Embryonic facial prominence (tissue), 1 donor: ENCODE results near the gene TLE2.

ENCODE experiments used
- DNase-seq: peaks from one replicate; pipeline ENCODE4 v3.0.0-alpha.2; 2016; ENCODE audit errors: extremely low spot score

Gene TLE2

DNA sequence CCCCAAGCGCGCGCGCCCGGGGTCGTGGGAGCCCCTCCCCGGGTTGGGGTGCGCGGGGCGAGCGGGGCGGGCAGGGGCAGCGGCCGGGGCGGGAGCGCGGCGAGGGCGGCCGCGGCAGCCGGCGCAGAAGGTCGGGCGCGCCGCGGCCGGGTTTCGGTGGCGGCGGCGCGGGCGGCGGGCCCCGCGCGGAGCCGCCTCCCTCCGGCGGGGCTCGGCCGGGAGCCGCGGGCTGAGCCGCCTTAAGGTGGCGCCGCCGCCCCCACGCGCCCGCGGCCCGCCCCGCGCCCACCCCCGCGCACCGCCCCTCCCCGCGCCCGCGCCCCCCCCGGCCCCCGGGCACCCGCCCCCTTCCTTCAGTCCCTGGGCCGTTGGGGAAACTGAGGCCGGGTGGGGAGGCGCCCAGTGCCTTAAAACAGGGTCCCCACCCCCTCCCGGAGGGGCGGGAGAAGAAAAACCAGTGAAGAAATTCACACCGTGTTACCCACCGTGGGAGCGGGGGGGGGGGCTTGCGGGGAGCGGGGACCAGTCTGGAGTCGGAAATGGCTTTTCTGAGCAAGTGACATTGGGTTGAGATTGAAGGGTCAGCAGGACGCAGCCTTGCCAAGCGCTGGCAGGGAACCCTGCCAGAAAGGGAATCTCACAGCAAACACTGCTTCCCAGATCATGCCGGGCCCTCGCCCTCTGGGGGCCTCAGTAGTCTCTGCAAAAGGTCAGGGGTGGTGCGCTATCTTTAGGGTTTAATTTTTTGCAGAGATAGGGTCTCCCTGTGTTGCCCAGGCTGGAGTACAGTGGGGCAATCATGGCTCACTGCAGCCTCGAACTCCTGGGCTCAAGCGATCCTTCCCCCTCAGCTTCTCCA, at the start of gene TLE2:
Gene TLE2 (minus strand): TSS at position 216 of the 859 bp plus-strand sequence. CDS start 376 bp downstream, outside the sequence.
- no peak for DNase-seq

DNA sequence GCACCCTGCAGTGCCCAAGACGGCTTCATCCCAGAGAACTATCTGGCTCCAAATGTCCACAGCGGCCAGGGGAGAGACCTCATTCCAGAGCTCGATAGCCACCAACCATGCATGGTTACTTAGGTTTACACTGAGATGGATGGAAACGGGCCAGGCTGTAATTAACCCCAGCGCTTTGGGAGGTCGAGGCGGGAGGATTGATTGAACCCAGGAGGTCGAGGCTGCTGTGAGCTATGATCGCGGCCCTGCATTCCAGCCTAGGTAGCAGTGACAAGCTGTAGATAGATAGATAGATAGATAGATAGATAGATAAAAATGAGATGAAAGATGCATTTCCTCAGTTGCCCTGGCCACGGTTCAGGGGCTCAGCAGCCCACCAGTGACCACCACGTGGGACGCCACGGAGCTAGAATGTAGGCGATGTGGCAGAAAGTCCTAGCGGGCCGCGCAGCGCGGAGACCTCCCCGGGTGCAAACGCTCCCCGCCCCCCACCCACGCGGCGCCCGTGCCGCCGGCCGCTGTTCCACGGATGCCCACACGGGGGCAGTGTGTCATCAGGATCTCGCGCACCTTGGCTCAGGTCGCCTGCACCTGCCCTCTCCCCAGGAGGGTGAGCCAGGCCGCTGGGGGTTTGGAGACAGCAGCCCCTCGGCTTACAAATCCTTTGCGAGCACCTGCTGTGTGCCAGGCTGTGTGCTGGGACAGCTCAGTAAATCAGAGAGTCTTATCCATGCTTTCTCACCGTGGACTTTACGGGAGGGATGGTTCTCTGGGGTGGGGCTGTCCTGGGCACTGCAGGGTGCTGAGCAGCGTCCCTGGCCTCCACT, 46.7 kb upstream of the TLE2 start:
- DNase-seq = no peak

DNA sequence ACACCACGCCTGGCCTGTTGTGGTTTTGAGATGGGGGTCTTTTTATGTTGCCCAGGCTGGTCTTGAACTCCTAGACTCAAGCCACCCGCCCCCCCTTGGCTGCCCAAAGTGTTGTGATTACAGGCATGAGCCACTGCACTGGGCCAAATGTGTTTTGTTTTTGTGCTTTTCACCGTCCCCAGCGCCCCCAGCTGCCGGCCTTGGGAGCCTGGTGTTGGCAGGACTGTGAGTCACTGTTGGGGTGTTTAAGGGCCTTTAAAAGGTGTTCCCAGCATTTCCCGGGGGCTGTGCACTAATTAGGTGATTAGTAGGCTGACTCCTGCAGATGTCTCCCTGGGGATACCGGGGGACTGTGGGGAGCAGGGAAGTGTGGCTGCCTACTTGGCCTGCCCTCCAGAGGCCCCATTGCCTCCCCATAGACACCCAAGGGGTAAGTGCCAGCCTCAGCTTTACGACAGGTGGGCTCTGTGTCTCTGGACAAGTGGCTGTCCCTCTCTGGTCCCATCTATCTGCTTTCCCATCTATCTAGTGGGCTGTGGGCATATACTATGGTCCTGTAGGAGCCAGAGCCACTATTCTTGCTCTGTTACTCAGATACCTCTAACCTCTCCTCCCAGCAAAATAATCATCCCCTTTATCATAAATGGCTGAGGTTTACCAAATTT, 45.0 kb upstream of the TLE2 start:
- DNase-seq = no peak

DNA sequence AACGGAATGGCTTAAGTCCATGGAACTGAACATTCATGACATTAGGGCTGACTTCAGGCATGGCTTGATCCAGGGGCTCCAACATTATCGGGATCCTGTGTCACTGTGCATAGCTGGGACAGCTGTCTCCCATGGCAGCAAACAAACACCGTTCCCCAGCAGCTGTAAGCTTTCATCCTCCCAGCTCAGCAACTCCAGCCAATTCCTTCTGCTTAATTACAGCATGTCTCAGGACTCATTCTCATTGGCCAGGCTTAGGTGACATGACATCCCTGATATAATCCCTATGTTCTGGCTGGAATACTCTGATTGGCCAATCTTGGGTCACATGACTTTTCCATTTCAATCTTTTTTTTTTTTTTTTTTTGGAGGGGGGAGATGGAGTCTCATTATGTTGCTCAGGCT, 44.1 kb upstream of the TLE2 start:
- no peak for DNase-seq

DNA sequence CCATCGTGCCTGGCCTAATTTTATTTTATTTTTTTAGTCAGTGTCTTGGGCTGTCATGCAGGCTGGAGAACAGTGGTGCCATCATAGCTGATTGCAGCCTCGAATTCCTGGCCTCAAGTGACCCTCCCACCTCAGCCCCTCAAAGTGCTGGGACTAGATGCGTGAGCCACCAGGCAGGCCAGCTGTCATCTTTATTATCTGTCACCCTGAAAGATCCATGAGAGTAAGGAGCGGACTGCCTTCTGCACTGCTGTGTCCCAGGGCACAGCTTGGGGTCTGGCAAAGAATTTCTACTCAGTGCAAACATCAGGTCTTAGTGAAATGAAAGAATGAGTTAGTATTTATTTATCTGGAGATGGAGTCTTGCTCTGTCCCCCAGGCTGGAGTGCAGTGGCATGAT, 42.7 kb upstream of the TLE2 start:
- no peak for DNase-seq

DNA sequence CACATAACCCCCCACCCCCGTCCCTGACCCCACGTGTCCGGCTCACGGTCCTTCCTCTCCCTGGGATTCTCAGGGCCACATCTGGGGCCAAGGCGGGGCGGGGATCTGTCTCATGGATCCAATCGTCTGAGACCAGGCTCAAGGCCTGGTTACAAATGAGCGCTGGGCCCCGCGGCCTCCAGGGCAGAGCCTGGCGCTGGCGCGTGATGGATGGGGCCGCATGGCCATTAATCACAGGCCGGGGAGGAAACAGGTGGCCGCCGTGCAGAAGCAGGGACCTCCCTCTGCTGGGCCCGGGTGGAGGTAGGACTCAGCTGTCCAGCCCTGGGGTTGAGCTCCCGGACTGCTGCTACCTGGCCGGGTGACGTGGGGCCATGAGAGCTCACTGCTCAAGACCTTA, 39.0 kb upstream of the TLE2 start:
- no peak for DNase-seq

DNA sequence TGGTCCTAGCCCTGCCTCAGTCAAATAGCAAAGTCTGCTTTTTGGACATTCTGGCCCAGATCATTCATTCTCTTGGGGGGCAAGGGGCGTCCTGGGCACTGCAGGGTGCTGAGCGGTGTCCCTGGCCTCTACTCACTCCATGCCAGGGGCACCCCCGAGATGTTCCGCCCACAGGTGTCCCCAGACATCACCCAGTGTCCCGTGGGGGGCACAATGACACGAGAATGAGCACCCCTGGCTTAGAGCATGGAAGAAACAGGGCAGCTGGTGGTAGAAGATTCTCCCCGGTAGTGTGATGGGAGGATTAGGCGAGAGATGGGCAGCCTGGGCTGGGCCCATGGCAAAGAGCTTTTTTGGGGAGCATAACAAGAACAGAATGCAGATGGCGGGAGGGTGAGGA, 38.5 kb upstream of the TLE2 start:
- DNase-seq = no peak

DNA sequence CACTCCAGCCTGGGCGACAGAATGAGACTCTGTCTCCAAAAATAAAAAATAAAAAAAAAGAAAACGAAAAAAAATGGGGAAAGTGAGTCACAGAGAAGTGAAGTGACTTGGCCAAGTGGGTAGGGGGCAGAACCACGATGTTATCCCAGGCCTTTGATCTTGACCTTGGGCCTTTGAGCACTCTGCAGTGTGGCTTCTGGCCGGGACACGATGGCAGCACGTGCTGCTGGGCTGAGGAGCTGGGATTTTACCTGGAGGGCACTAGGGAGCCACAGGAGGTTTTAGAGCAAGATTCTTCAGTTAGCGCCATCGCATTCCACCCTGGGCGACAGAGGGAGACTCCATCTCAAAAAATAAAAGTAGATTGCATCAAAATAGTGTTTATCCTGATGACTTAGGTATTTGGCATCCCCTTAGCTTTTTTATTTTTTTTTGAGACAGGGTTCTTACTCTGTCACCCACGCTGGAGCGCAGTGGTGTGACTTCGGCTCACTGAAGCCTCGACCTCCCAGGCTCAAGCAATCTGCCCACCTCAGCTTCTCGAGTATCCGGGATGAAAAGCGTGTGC, 37.5 kb upstream of the TLE2 start:
- no peak for DNase-seq

DNA sequence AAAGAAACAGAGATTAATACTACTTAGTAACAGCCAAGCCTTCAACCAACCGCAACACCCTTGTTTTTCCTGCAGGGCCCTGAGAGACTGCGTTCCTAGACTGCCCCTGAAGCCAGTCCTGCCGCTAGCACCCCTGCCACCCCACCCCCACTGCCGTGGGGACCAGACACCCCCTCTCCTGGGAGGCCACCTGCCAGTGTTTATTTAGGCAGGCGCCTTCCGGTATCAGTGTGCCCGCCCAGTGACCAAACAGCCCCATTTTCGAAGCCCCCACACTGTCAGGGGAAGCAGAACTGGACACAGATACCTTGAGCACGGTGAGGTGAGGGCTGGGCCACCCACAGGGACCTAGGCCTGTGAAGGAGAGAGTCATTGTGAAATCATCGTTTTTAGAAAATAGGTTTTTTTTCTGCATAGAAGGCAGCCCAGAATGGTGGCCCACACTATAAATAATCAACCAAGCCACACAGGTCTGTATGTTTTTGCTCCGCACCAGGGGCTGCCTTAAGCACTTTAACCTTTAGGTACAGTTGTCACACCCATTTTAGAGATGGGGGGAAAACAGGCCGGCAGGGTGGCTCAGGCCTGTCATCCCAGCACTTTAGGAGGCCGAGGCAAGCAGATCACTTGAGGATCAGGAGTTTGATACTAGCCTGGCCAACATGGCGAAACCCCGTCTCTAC, 36.7 kb upstream of the TLE2 start:
- DNase-seq = no peak

DNA sequence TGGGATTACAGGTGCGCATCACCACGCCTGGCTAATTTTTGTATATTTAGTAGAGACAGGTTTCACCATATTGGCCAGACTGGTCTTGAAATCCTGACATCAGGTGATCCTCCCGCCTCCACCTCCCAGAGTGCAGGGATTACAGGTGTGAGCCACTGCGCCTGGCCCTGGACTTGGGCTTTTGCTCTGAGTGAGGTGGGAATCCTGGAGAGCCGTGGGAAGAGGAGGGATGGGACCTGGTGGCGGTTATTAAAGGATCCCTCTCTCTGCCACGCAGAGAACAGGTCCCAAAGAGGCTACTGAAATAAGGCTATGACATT, 34.9 kb upstream of the TLE2 start:
- DNase-seq = no peak

DNA sequence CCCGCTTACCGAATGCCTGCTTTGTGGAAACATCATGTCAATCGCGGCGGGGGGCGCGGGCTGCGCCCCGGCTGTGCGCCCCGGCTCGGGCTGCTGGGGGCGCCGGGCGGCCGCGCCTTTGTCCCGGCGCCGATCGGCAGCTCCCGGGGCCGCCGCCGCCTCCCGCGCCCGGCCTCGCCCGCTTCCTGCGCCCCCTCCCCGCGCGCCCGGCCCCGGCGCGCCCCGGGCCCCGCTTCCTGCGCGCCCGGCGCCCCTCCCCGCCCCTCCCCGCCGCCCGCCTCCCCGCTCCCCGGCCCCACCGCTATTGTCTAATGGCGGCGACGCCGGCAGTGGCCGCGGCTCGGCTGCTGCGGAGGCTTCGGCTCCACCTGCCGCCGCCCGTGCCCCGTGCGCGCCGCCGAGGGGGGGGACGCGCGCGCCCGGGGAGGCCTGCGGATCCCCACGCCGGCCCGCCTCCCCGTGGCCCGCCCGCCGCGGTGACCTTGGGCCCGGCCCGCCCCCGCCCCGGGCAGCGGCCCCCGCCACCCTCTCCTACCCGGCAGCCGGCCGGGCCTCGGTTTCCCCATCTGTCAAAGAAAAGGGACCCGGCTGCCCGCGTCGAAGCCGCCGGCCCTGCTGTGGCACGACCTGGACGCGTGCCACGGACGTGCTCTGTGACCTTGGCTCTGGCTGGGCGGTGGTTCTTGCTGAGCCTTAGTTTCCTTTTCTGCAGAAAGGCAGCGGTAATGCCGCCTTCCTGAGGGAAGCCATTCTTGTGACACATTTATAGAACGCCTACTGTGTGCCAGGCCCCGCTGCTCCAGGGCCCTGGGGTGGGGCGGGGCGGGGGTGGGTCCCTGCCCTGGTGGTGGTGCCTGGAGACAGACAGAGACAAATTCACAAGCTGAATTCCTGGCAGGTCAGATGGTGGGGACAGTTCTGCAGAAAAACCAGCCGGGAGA, 33.4 kb upstream of the TLE2 start, which contains the start of gene TLE5:
Gene TLE5 (minus strand): TSS at position 331 of the 941 bp plus-strand sequence. CDS start 295 bp downstream, at position 36.
- peak; percentile 29 for DNase-seq

DNA sequence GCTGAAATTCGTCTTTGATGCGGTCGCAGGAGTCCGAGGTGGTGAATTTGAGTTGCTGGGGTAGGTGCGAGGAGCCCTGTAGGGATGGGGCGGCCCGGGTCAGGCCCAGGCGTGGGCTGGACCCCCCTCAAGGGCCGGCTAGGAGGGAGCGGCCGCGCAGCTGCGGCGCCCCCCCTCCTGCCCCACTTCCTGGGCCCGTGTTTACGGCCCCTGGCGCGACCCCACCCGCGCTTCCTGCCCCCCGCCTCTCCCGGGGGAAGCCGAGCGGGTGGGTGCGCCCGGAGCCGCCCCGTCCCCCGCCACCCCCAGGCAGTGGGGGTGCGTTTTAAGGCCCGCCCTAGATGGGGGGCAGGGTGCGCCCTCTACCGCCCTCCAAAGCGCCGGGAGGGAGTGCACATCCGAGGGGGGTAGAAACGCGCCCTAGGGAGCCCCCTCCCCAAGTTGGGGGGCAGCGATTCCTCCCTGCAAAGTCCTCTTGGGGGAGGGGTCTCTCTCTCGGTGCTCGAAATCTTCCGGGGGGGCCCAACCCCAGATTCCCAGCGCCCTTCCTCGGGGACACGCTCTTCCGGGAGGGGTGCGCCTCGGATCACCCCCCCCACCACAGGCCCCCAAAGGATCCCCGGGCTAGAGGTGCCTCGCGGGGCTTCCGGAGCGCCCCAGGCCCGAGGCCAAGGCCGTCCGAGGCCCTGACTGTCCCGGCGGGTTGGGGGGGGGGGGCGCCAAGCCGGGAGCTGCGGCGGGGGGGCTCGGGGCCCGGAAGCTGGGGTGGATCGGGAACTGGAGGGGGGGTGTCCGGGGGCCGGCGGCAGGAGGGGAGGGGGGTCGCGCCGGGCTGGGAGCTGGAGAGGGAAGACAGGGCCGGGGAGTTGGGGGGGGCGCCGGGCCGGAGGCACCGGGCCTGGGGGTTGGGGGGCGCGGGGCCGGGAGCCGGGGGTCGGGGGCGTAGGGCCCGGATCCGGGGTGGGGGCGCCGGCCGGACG, 32.4 kb upstream of the TLE2 start:
- no peak for DNase-seq

DNA sequence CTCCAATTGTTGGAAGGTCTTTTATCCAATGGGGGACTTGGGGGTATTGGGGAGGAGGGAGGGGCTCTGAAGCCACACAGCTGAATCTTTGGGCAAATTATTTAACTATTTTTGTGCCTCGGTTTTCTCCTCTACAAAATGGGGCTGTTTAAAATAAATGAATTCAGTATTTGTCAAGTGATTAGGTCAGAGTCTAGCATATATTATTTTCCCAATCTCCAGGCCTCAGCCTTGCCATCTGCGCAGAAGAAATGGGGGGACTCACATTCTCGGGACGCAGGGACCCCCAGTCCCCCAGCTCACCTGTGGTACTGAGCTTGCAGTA, 31.7 kb upstream of the TLE2 start:
- DNase-seq = no peak

DNA sequence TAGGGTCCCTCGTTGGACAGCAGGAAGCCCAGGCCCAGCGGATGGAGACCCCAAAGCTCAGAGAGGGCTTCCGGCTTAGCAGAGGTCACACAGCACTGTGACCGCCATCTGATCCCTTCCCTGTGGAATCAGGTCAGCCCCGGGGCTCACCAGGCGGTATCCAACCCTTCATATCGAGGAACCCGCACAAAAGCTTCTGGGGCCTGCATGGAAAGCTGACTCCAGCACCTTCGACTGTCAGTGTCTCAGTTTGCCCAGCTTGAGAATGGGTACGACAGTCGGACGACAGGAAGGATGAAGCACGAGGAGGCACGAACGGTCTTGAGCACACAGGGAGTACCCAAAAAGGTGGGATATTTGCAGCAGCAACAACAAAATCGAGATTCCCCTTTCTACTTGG, 30.6 kb upstream of the TLE2 start:
- DNase-seq = no peak

DNA sequence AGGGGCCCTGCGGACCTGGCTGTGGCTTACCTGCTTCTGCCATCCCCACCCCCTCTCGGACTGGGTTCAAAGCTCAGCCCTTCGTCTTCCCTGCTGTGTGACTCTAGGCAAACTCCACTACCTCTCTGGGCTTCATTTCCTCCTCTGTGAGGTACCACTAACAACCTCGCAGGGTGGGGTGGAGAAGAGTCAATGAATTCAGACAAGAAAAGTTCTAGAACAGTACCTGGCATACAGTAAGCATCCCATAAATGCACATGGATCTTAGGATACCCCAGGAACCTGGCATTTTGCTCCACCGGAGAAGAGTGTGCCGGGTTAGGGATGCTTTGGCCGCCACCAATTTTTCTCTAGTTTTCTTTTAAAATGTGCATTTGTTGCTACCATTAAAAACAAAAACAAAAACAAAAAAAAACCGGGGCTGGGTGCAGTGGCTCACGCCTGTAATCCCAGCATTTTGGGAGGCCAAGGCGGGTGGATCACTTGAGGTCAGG, 29.8 kb upstream of the TLE2 start:
- DNase-seq = no peak

DNA sequence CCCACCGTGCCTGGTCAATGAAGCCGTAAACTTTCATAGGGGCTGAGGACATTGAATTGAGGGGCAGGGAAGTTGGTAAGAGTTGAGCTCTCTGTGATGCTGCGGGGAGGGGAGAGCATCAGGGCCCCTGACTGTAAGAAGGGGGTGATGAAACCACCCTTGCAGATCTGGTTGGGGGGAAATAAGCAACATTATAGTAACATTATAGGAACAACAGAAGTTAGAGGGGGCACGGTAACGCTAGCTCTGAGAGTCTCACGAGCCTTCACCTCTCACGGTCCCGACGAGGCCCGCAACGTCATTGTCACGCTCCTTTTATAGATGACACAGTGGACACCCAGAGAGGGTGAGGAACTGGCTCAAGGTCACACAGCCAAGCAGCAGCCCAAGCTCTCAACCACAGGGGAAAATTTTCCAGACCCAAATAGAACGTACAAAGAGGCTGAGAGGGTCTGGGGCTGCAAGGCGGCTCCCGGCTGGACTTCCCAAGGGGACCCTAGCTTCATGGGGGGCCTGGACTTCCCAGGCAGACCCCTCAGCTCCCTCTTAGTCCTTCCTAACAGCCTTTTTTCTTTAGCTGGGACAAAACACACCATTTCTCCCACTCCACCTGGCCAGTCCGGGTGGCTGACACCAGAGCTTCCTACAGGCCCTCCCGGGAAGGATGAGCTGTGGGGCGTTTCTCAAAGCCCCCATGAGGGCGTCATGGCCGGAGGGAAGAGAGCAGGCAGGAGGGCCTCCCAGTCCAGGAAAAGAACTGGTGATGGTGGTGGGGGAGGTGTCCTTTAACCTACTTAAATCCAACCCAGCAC, 29.1 kb upstream of the TLE2 start:
- DNase-seq = no peak

DNA sequence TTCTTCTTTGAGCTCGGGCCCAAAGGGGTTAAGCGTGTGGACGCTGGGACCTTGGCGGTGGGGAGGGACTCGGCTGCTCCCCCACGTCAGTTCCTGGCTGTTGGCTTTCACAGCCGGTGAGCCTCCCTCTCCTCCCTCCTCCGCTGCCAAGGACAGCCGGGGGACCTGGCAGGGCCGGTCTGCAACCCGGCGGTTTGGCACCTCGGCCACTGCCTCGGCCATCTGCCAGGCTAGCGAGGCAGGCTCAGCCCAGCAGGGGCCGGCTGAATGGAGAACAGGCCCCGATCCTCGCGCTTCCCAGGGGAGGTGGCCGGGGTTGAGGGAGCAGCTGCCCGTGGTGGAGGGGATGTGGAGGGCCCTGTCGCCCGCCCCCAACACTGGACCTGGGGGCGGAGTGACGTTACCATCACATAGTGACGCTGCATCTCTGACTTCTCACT, 28.2 kb upstream of the TLE2 start:
- DNase-seq = no peak

DNA sequence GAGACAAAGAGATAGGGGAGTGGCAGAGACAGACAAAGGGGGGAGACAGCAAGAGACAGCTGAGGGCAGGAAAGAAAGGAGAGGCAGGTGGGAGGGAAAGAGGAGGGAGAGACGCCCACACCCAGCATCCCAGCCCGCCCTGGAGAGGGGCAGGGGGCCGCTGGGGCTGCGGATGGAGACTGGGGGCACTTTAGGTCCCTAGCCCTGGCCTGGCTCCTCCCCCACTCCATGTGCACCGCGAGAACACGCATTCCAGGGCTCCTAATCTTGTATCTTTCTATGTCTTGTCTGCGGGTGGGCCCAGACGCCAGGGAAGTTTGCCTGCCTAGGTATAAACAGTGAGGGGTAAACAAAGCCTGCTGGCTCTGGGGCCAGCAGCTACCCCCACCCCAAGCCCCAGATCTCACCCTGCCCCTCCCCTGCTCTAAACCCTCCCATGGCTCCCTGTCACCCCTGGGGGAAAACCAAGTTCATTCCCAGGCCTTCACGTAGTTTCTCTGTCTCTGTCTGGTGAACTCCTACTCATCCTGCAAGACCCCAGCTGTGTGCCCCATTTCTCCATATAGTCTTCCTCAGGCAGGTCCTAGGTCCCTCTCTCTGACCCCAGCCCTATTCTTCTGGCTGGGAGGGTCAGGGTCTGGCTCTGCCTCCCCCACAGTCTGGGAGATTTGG, 27.5 kb upstream of the TLE2 start:
- DNase-seq = no peak
